ENCODE data around the gene KCNK1. TPM values are rescaled to one million over a fixed set of nuclear protein-coding genes. Genes with fewer than 3 reads are reported as not detected.
"Not testable (repeated sequence)": the region's sequence is repeated elsewhere in the genome, so short reads cannot be mapped to it uniquely, and the experiment has no call there.

Gene KCNK1
- total RNA-seq, 1 donor from 2014 or later: 7.3 TPM

DNA sequence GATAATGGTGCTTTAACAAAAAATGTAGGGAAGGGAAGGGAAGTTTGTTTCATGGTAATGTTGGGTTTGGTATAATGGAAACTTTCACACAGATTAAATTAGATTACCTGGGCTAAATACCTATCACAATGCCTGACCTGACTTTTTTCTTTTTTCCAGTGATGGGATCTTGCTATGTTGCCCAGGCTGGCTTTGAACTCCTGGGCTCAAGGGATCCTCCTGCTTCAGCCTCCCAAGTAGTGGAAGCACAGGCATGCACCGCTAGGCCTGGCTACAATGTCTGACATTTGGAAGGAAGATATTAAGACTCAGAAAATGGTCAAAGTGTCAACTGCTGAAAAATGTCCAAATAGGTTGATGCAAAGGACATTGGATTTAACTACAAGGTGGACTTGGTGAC, 67.4 kb downstream of the KCNK1 start:
- Histone ChIP-seq H3K27ac (no peak overlapping the region), H3K4me1 (no peaks in the 10 kb centered on the region), H3K4me3 (no peak overlapping the region), H3K9me3 (no peaks in the 10 kb centered on the region), H3K27me3 (no peaks in the 10 kb centered on the region), H3K36me3 (no peaks in the 10 kb centered on the region)
- DNase-seq (no peak), ATAC-seq (no peak)
- TF ChIP-seq, protein P1, sequence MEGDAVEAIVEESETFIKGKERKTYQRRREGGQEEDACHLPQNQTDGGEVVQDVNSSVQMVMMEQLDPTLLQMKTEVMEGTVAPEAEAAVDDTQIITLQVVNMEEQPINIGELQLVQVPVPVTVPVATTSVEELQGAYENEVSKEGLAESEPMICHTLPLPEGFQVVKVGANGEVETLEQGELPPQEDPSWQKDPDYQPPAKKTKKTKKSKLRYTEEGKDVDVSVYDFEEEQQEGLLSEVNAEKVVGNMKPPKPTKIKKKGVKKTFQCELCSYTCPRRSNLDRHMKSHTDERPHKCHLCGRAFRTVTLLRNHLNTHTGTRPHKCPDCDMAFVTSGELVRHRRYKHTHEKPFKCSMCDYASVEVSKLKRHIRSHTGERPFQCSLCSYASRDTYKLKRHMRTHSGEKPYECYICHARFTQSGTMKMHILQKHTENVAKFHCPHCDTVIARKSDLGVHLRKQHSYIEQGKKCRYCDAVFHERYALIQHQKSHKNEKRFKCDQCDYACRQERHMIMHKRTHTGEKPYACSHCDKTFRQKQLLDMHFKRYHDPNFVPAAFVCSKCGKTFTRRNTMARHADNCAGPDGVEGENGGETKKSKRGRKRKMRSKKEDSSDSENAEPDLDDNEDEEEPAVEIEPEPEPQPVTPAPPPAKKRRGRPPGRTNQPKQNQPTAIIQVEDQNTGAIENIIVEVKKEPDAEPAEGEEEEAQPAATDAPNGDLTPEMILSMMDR (IDR thresholded peaks at IDR 0.05): no peak
- intact Hi-C loops (cut with DNase I): no loop called here

DNA sequence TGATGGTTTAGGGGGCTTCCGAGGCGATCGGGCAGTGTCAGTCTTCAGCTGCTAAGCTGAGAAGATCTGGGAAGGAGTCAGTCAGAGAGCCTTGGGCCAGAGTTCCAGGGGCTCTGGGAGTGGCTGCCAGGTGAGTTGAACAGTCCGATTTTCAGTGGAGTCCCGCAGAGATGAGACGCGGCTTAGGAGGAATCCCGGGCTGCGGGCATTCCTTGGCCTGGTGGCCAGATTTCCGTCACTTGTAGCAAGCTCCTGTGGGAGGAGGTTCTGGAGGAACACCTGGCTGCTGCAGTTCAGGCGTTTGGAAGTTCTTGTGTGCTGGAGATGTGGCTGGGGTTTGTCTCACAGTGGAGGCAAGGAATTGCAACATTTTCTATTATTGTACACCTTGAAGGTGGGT, 72.7 kb downstream of the KCNK1 start:
- H3K27ac ChIP-seq; ATAC-seq; H3K36me3 ChIP-seq; H3K27me3 ChIP-seq; H3K4me1 ChIP-seq; intact Hi-C loops (cut with DNase I); H3K4me3 ChIP-seq; DNase-seq; H3K9me3 ChIP-seq: not testable (repeated sequence)

DNA sequence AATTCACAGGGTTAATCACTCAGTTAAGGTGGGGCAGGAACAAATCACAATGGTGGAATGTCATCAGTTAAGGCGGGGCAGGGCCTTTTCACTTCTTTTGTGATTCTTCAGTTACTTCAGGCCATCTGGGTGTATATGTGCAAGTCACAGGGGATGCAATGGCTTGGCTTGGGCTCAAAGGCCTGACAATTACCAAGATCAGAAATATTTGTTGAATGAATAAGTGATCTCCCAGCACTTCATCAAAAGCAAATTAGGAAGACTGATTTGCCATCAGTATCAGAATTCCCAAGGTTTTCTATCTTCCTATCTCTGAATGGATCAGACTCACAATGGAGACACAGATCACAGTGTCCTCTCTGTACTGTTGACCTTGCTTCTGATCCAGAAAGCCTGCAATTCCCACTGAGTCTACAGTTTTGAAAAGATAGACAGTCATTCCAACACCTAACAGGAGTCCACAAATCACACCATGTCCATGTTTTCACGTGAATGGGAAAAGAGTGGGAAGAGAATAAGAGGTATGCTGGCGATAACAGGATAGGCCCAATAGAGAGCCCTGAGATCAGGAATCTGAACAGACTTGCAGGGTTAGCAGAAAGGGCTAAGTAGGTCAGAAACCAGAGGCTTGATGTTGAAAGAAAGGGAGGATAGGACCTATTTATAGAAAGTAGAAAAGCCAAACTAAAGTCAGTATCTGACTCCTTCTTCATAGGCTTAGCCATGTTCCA, 75.3 kb downstream of the KCNK1 start:
- Histone ChIP-seq H3K27me3 (no peaks in the 10 kb centered on the region), H3K4me1 (no peaks in the 10 kb centered on the region), H3K27ac (no peak overlapping the region), H3K9me3 (no peaks in the 10 kb centered on the region), H3K4me3 (no peak overlapping the region), H3K36me3 (no peaks in the 10 kb centered on the region)
- TF ChIP-seq, protein P1 (IDR thresholded peaks at IDR 0.05): no peak
- ATAC-seq (peak; percentile 36), DNase-seq (no peak)
- intact Hi-C loops (cut with DNase I): no loop called here

DNA sequence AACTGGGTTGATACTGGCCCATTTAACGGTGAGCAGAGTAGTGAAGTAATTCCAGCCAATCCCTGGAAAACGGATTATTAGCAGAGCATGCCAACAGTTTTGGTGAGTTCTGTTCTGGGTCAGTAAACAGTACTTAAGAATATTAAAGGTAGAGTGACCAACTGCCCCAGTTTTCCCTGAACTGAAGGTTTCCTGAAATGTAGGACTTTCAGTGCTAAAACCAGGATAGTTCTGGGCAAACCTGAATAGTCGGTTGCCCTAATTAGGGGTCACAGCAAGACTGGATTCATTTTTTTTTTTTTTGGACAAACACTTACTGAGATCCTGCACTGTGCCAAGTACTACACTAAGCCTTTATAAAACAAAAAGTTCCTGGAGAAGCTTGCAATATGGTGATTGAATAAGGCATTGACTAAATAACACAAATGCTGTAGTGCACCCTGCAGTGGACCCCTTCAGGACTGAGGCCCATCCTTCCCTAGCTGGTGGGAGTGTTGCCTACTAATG, 75.9 kb downstream of the KCNK1 start:
- H3K4me3 ChIP-seq: no peak overlapping the region
- no peaks in the 10 kb centered on the region for H3K36me3 ChIP-seq
- TF ChIP-seq, protein P1 (IDR thresholded peaks at IDR 0.05): no peak
- H3K9me3 ChIP-seq: no peaks in the 10 kb centered on the region
- no peak overlapping the region for H3K27ac ChIP-seq
- no peaks in the 10 kb centered on the region for H3K27me3 ChIP-seq
- H3K4me1 ChIP-seq: no peaks in the 10 kb centered on the region
- intact Hi-C loops (cut with DNase I): no loop called here
- DNase-seq (no peak), ATAC-seq (peak; percentile 41)

DNA sequence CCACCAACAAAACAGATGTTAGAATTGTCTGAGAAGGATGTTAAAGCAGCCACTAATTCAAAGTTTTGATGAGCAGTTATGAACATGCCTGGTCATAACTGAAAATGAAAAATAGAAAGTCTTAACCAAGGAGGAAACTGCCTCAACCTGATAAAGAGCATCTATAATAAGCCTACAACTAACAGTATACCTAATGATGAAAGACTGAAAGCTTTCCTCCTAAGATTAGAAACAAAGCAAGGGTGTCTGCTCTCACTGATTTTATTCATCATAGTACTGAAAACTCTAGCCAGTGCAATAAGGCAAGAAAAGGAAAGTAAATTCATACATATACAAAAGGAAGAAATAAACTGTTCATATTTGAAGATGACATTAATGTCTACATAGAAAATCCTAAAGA, 82.0 kb downstream of the KCNK1 start:
- Histone ChIP-seq H3K4me3 (no peak overlapping the region), H3K9me3 (no peaks in the 10 kb centered on the region), H3K36me3 (no peaks in the 10 kb centered on the region), H3K4me1 (no peaks in the 10 kb centered on the region), H3K27ac (no peak overlapping the region), H3K27me3 (no peaks in the 10 kb centered on the region)
- TF ChIP-seq, protein P1 (IDR thresholded peaks at IDR 0.05): no peak
- DNase-seq: no peak
- ATAC-seq: no peak
- intact Hi-C loops (cut with DNase I): no loop called here

DNA sequence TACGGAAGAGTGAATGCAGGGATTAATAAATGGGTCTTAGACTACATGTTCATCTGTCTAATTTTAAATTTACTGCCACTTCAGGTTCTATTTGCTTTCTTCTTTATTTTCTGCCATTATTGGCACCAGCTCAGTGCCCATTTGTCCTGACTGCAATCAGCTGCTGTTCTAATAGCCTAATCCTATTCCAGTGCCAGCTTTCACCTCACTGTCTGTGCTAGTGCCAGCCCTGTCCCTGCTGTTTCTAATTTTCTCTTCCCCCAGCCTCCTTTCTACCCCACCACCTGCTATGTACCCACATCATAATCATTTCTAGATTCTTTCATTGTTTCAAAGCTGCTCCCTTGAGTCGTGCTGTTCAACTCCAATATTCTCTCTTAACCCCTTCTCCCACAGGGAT, 86.4 kb downstream of the KCNK1 start:
- TF ChIP-seq, protein P1 (IDR thresholded peaks at IDR 0.05): no peak
- no peaks in the 10 kb centered on the region for H3K9me3 ChIP-seq
- intact Hi-C loops (cut with DNase I): no loop called here
- H3K4me3 ChIP-seq: no peak overlapping the region
- no peaks in the 10 kb centered on the region for H3K27me3 ChIP-seq
- H3K4me1 ChIP-seq: no peaks in the 10 kb centered on the region
- ATAC-seq (no peak), DNase-seq (no peak)
- no peak overlapping the region for H3K27ac ChIP-seq
- no peaks in the 10 kb centered on the region for H3K36me3 ChIP-seq
